Left ventricle myocardium inferior (tissue), 1 donor: ENCODE measurements around the gene NUSAP1. TPM values are rescaled to one million over a fixed set of nuclear protein-coding genes. Genes with fewer than 3 reads are reported as not detected.
"Not testable (repeated sequence)": the region's sequence is repeated elsewhere in the genome, so short reads cannot be mapped to it uniquely, and the experiment has no call there.

Experiments used
- DNase-seq: peaks from one replicate; pipeline ENCODE4 v3.0.0-alpha.2; 2020
- H3K27ac ChIP-seq: fragments of 200-600 bp; replicated peaks from 2 replicates; pipeline ENCODE4 v1.8.0; 2021
- H3K27me3 ChIP-seq: fragments of 200-600 bp; 2 replicates; pipeline ENCODE4 v1.8.0; 2021; ENCODE audit warnings: low read depth
- H3K36me3 ChIP-seq: fragments of 200-600 bp; 2 replicates; pipeline ENCODE4 v1.8.0; 2021
- H3K4me1 ChIP-seq: fragments of 200-600 bp; 2 replicates; pipeline ENCODE4 v1.8.0; 2021
- H3K4me3 ChIP-seq: fragments of 200-600 bp; 2 replicates; pipeline ENCODE4 v1.8.0; 2021; ENCODE audit warnings: mild to moderate bottlenecking, moderate library complexity
- H3K9me3 ChIP-seq: fragments of 200-600 bp; replicated peaks from 2 replicates; pipeline ENCODE4 v1.8.0; 2021
- intact Hi-C: fragments of 100-400 bp; cut with micrococcal nuclease; formaldehyde crosslinking; loops from one replicate; pipeline ENCODE4 v1.11.0; 2022
- total RNA-seq: library from RNA; stranded (reverse); fragmentation: NEBNext Ultra II Directional; extraction: Animal tissue kit (Norgen Biotek cat#: 25700); gene quantifications from one replicate; pipeline ENCODE4 v1.2.1, GENCODE V29; 2021
- TF ChIP-seq, protein P1 (sequence below): fragments of 200-600 bp; IDR thresholded peaks from 2 replicates; pipeline ENCODE4 v1.8.0; 2021; ENCODE audit warnings: antibody characterized with exemption, mild to moderate bottlenecking, borderline replicate concordance
- donor health status: DM: no; HTN: yes; CAD: no; lungs with severe emphysema.

The NUSAP1 gene
- total RNA-seq, 1 donor from 2014 or later, result 2.6 TPM

DNA sequence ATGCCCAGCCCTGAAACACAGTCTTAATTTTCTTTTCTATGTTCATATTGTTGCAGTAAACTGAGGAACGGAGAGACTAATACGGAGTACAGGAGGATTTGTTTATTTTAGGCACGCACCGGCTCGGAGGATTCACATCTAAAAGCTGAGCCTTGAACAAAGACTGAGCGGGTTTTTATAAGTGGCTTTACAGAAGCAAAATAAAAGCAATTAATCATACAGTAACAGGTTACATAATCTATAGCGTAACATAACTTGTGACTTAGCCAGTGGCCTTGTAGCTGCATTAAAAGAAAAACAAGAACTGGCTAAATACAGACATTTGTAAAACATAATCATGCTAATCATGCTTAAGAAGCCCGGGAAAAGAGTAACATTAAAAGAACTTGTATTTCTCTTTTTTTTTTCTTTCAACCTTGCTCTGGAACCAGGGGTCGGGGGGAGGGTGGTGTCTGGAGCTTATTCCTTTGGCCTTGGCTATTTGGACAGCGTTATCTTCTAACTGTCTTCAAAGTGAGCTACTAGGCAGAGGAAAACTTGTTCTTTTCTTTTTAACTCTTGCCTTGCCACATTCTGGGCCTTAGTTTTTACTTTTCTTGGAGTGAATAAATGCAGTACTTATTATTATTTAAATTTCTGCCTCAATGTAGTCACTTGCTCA lies 17.5 kb downstream of the NUSAP1 start:
- DNase-seq, result no peak
- TF ChIP-seq, protein P1, sequence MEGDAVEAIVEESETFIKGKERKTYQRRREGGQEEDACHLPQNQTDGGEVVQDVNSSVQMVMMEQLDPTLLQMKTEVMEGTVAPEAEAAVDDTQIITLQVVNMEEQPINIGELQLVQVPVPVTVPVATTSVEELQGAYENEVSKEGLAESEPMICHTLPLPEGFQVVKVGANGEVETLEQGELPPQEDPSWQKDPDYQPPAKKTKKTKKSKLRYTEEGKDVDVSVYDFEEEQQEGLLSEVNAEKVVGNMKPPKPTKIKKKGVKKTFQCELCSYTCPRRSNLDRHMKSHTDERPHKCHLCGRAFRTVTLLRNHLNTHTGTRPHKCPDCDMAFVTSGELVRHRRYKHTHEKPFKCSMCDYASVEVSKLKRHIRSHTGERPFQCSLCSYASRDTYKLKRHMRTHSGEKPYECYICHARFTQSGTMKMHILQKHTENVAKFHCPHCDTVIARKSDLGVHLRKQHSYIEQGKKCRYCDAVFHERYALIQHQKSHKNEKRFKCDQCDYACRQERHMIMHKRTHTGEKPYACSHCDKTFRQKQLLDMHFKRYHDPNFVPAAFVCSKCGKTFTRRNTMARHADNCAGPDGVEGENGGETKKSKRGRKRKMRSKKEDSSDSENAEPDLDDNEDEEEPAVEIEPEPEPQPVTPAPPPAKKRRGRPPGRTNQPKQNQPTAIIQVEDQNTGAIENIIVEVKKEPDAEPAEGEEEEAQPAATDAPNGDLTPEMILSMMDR, result no peak
- Histone ChIP-seq H3K27ac (no peak overlapping the region), H3K9me3 (no peaks in the 10 kb centered on the region), H3K36me3 (no peaks in the 10 kb centered on the region), H3K4me3 (no peak overlapping the region), H3K27me3 (no peaks in the 10 kb centered on the region), H3K4me1 (no peaks in the 10 kb centered on the region)
- intact Hi-C loops, result no loop called here

DNA sequence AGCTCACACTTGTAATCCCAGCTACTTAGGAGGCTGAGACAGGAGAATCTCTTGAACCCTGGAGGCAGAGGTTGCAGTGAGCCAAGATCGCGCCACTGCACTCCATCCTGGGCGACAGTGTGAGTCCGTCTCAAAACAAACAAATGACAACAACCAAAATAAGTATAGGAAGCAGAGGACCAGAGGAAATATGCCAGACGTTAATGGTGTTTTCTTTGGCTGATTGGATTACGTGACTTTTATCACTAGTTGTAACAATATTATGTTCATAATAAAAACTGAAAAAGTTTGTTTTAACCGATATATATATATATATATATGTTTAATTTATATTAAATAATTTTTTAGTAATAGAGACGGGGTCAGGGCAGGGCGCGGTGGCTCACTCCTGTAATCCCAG lies 21.7 kb downstream of the NUSAP1 start:
- H3K27ac ChIP-seq, result no peak overlapping the region
- H3K4me3 ChIP-seq, result no peak overlapping the region
- TF ChIP-seq, protein P1, result no peak
- intact Hi-C loops, result no loop called here
- H3K9me3 ChIP-seq, result no peaks in the 10 kb centered on the region
- DNase-seq, result no peak
- no peaks in the 10 kb centered on the region for H3K36me3 ChIP-seq
- H3K27me3 ChIP-seq, result no peaks in the 10 kb centered on the region
- H3K4me1 ChIP-seq, result no peaks in the 10 kb centered on the region

DNA sequence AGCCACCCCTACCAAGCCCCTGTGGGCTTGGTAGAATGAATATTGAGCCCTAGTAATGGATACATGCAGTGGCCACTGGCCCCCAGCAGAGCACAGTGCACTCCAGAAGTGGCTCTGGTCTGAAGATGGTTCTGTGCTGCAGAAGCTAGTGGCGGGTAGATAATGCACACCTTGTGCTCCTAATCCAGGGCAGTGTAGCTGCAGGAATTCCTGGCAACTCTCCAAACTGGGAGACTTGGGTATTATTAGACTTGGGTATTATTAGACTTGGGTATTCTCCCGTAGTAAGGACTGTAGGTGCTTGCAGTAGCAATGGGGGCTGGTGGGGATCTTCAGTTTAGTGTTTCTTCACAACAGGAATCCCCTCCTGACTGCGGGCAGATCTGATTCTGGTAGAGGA lies 34.7 kb downstream of the NUSAP1 start:
- Histone ChIP-seq H3K27me3 (no peaks in the 10 kb centered on the region), H3K4me3 (no peak overlapping the region), H3K36me3 (no peaks in the 10 kb centered on the region), H3K4me1 (peaks cover 10% of the 10 kb centered on the region), H3K27ac (no peak overlapping the region), H3K9me3 (no peaks in the 10 kb centered on the region)
- intact Hi-C loops, result no loop called here
- no peak for DNase-seq
- TF ChIP-seq, protein P1, result no peak

DNA sequence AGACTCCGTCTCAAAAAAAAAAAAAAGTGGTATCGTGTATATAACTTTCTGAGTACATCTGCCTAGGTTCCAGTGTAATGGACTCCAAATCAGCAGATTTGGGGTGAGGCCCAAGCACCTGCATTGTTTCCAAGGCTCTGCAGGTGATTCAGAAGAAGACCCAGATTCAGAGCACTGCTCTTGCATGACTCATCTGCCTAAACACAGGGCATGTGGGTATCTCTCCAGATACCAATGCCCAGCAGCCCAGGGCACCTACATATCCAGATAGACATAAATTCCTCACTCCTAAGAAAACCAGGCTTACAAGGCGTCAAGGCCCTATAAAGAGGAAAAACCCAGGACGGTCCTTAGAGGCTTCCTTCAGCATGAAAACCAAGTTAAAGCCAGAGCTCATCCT lies 45.3 kb downstream of the NUSAP1 start:
- DNase-seq, result no peak
- H3K9me3 ChIP-seq, result no peaks in the 10 kb centered on the region
- TF ChIP-seq, protein P1, result no peak
- H3K36me3 ChIP-seq, result no peaks in the 10 kb centered on the region
- no peaks in the 10 kb centered on the region for H3K27me3 ChIP-seq
- intact Hi-C loops, result no loop called here
- H3K27ac ChIP-seq, result no peak overlapping the region
- H3K4me1 ChIP-seq, result no peaks in the 10 kb centered on the region
- no peak overlapping the region for H3K4me3 ChIP-seq

DNA sequence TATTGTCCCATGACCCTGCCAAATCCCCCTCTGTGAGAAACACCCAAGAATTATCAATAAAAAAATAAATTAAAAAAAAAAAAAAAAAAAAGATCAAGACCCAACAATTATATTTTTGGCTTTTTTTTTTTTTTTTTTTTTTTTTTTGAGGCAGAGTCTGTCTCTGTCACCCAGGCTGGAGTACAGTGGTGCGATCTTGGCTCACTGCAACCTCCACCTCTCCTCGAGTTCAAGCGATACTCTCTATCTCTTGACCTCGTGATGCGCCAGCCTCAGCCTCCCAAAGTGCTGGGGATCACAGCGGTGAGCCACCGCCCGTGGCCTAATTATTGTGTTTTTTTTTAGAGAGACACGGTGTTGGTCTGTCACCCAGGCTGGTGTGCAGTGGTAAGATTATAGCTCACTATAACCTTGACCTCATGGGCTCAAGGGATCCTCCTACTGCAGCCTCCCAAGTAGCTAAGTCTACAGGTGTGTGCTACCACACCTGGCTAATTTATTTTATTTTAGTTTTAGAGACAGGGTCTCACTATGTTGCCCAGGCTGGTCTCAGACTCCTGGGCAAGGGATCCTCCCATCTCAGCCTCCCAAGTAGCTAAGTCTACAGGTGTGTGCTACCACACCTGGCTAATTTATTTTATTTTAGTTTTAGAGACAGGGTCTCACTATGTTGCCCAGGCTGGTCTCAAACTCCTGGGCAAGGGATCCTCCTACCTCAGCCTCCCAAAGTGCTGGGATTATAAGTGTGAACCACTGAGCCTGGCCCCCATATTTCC lies 51.5 kb downstream of the NUSAP1 start:
- H3K27me3 ChIP-seq, H3K4me3 ChIP-seq, H3K4me1 ChIP-seq, intact Hi-C loops, H3K9me3 ChIP-seq, H3K27ac ChIP-seq, DNase-seq: not testable (repeated sequence)
- H3K36me3 ChIP-seq, result peaks cover 37% of the 10 kb centered on the region

DNA sequence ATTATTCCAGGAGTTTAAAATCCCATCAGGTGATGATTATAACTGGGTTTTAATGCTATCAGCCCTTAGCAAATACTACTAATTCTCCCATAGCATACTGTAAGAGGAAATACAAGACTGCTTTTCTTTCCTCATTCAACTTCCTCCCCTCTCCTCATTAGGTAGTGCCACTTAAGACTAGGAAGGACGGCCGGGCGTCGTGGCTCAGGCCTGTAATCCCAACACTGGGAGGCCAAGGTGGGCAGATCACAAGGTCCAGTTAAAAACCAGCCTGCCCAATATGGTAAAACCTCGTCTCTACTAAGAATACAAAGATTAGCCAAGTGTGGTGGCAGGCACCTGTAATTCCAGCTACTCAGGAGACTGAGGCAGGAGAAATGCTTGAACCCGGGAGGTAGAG lies 55.0 kb downstream of the NUSAP1 start:
- no peaks in the 10 kb centered on the region for H3K4me1 ChIP-seq
- no peak for DNase-seq
- TF ChIP-seq, protein P1, result no peak
- no peak overlapping the region for H3K4me3 ChIP-seq
- H3K9me3 ChIP-seq, result no peaks in the 10 kb centered on the region
- no peak overlapping the region for H3K27ac ChIP-seq
- intact Hi-C loops, result no loop called here
- H3K36me3 ChIP-seq, result peaks cover 65% of the 10 kb centered on the region
- H3K27me3 ChIP-seq, result no peaks in the 10 kb centered on the region
